NCI-H774 (cell line): Measurements from ENCODE around the gene CLRN2.
"Not testable (repeated sequence)": the region's sequence is repeated elsewhere in the genome, so short reads cannot be mapped to it uniquely, and the experiment has no call there.

ENCODE experiments used
- DNase-seq: peaks from one replicate; lab custom pipeline; 2025; lab: John Stamatoyannopoulos, UW

The CLRN2 gene

DNA sequence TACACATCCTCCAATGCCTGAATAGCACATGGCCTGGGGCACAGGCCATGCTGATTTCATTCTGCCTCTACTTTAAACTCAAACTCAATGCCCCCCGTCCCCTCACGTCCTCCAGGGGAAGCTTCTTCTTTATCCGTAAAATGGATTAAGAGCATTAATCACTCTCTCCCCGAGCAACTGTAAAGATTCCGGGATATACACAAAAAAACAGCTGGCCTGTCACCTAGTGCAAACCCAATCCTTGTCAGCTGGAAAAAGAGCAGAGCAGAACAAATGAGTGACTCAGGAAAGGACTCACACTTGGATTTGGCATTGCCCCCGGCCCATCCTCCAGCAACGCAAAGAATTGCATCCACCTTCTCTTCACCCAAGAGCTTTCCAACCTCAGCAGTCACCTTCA is 10.9 kb upstream of the CLRN2 start:
- no peak for DNase-seq

DNA sequence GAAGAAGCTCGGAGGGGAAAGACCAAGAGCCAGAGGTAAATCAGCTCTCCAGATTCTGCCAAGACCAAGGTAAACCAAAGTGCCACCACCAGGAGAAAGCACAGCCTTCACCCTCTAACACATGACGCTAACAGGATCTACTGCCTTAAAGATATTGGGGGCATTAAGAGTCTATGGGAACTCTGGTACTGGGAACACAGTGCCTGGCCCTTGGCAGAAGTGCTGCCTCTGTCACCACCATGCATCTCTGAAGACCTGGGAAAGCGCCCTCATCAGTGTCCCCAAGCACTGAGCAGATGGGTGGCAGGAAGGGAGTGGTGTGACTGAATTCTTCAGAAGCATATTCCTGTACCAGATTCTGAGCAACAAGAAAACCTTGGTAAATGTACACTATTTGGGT is 4.4 kb upstream of the CLRN2 start:
- no peak for DNase-seq

DNA sequence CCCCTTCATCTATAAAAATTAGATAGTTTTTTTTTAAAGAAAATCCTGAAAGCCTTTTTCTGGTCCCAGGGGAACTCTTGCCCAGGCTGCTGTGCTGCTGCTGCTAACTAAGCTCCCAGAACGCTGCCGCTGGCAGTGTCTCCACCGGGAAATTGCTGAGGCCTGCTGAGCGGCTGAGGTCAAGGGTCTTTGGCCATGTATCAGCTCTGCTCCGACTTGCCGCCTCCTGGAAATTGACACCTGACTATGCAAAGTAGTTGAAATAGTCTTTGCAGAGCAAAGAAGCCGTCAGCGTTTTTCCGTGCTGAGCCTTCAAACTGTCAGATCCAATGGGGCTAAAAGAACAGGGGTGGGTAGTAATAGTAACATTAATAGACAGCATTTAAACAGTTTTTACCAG is 3.9 kb upstream of the CLRN2 start:
- no peak for DNase-seq

DNA sequence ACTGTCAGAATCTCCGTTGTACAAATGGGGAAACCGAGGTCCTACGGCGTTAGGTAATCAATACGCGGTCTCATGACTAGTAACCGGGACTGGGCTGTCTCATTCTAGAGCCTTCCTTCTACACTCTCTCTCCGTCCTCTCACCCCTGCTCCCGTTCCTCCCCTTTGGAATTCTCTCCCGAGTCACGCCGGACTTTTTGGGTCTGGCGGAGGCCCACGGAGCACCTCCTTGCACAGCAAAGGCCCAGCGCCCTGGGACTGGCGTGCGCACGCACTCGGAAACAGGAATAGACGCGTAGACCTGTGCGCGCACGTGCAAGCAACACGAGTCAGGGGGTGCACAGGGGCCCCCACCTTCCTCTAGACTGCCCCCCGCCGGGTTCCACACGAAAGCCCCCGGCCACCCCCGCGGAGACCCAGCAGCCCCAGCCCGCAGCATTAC is 3.4 kb upstream of the CLRN2 start:
- DNase-seq = no peak

DNA sequence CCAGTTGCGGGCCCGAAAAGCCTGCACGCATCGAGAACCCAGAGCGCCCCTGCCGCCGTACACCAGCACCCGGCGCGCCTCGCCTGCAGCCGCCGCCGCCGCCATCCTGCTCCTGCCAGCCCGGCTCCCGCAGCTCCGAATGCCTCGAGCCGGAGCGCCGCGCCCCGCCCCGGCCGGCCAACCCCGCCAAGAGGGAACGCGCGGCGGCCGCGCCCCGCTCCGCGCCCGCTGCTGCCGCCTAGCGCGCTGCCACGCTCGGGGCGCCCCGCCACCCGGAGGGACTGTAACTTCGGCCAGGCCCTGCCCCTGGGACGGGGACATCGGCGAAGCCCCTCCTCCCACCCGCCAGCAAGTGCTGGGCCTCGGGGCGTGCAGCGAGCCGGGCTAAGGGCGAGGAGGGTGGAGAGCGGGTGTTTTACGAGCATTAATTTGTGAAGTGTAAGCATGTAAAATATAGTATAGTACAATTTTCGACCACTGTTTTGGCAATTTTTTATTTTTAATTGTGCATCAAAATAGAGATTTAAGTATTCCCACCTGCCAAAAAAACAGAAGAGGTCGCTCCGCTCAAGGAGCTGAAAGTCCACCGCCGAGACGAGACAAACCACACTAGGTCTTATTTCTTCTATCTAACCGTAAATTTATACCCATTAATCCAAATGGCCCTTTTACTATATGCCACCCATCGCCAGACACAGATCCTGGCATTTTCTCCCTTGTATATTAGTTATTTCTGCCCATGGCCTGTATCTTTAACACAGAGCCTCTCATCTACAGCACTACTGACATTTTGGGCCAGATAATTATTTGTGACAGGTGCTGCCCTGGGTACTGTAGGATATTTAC is 2.8 kb upstream of the CLRN2 start, which contains the start of gene QDPR:
Gene QDPR, minus strand, starts transcription at position 141 of the 846 bp plus-strand sequence. Its CDS starts 36 bp downstream, at position 105.
- peak; percentile 76 for DNase-seq

DNA sequence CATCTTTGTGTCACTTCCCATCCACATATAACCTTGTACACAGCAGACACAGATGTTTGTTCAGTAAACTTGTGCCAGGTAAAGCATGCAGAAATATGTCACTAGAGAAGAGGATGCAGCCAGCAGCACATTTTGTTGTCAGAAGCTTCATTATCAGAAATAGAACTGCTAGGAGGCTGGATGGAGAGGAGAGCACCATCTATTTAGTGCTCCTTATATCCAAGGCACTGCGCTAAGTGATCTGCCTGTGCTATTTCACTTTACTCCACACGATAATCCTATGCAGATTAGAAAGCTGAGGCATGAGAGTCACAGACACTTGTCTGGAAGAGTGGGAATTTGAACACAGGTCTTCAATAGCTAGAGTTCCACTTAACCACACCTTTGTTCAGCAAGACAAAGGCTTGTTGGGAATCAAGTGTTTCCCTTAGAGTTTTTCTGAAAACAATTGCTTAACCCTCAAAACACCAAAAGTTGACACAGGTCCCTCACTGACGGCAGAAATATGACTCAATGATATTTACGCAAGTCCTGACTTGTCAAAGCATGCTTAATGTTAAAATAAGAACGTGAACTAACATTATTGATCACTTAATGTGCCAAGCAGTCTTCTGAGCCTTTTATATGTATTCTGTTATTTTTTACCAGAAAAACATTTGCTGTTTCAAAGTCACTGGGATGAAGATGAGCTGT is 1.8 kb upstream of the CLRN2 start:
- no peak for DNase-seq

DNA sequence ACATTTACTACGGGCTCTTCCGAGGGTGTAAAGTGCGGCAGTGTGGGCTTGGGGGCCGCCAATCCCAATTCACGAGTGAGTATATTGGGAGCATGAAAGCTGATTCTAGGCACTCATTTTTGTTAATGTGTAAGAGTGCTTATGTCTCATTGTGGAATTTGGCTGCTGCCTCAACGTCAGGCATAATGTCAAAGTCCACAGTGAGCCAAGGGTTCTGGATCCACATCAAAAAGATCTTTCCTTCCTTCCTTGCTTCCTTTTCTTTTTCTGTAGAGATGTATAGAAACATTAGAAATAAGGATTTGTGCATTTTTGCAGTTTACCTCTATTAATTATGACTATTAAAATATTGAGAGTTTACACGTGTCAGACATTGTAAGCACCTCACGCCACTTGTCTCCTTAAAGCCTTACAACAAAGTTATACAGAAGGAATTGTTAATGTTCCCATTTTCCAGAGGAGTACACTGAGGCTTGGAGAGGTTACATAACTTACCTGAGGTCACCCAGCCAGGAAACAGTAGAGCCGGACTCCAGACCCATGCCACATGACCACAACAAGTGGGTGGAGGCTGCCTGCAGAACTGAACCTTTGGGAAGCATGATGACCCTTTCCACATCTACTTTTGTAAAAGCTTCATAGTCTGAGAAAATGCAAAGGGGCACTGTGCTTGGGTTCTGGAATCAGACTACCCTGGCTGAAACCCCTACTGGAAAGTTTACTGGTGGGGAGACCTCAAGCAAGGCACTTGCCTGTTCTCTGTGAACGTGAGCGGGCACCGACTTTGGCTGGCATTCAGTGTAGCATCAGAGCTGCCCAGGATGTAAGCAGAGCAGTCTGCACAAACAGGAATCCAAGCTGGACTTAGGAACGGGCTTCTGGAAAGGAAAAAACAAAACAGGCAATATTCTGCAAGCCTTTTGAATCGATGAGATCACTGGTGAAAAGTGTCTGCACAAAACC is 761 bp downstream of the CLRN2 start:
- no peak for DNase-seq

DNA sequence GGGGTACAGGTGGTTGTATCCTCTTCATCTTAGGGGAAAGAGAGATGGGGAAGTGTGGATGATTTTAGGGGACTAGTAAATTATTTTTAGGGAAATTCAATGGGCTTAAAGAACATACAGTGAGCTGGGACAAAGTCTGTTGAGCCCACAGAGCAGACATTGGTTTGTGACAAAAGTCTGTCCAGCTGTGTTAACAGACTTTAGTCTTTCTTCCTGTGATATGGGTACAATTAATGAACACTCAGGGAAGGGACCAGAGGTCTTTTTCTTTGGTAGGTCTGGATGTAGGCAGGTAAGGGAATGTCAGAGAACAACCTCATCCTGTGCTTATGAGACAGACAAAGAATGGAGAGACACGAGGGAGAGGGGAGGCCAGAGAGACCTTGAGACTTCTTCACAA is 2.0 kb downstream of the CLRN2 start:
- no peak for DNase-seq

DNA sequence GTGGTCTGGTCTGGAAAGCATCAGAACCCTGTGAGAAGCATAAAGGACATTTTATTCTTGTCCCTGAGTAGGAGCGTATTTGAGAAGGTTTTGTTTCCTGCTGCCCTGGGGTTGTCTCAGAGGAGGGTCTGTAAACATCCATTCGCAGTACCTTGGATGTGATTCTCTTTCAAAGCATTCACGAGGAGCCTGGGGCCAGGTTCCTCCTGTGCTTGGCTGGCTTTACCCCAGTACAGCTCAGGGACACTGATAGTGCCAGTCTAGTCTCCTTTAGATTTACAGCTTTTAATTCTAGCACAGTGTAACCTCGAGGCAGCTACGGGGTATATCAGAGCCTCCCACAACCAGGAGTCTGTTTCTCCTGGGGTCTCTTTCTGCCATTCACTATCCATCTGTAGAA is 2.7 kb downstream of the CLRN2 start:
- DNase-seq = no peak

DNA sequence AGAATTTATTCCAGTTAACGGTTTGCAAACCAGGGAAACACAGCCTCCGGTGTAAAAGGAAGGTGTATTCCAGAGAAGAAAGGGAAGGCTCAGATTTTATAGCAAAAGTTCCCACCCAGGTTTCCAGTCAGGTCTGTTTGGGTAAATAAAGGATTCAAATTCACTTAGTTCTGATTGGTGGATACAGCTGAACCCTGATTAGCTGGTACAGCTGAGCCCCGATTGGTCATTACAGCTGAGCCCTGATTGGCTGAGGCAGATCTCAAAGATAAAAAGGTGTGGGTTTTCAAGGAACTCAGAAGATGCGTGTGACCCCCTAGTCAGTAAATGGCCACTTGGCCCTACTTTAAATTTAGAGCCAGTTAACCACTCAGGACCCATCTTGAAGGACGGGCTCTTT is 6.6 kb downstream of the CLRN2 start:
- no peak for DNase-seq

DNA sequence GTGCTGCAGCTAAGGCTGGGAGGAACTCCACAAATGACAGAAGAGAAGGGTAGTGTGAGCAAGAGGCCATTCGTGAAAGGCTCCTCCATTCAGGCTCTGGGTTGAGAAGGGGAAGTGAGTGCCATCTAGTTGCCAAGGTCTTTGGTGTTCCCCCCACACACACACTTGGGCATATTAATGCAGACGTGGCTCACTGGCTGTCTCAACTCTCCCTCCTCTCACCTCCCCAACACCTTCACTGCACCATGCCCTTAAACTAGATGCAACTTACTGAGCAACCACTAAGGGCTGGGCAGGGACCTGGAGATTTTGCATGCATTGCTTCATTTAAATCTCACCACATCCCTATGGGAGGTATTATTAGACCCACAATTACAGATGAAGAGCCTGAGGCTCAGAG is 8.7 kb downstream of the CLRN2 start:
- no peak for DNase-seq

DNA sequence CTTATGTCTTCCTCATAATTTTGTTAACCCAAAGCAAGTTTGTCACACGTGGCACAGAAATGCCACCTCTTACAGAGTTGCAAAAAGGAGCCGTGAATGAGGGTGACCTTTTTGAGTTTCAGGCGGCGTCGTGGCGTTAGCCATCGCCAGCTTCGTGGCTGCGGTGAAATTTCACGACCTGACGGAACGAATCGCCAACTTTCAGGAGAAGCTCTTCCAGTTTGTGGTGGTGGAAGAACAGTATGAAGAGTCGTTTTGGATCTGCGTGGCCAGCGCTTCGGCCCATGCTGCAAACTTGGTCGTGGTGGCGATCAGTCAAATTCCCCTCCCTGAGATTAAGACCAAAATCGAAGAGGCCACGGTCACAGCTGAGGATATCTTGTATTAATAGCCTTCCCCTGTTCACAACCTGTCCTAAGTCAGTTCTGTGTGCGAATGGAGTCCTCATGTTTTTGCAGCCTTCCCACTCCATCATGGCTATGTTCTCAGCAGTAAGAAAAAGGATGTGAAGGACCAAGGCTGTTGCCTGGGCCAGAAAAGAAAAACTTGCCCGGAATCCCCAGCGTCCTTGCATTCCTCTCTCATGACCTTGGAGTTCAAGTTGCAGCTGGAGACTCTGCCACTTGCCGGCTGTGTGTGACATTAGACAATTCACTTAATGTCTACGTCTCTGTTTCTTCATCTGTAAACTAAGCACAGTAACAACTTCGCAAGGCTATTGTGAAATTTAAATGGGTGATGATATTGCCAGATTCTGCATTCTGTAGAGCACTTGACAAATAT is 11.9 kb downstream of the CLRN2 start:
- DNase-seq = no peak

DNA sequence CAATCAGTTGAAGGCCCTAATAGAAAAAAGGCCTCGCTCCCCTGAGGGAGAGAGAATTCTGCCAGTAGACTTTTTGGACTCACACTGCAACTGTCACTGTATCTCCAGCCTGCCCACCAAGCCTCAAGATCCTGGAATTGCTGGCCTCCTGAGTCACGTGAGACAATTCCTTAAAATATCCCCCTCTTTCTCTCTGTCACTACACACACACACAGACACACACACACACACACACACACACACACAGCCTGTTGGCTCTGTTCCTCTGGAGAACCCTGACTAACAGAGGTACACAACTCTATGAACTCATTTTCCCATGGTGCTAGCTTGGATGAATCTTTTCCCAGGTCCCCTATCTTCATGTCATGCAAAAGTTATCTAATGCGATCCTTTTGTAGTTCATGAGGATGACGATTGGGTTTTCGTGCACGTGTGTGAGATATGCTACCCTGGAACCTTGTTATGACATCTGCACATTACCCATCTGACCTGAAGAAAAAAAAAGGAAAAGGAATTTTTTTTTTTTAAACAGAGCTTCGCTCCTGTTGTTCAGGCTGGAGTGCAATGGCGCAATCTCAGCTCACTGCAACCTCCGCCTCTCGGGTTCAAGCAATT is 13.7 kb downstream of the CLRN2 start:
- DNase-seq = no peak

DNA sequence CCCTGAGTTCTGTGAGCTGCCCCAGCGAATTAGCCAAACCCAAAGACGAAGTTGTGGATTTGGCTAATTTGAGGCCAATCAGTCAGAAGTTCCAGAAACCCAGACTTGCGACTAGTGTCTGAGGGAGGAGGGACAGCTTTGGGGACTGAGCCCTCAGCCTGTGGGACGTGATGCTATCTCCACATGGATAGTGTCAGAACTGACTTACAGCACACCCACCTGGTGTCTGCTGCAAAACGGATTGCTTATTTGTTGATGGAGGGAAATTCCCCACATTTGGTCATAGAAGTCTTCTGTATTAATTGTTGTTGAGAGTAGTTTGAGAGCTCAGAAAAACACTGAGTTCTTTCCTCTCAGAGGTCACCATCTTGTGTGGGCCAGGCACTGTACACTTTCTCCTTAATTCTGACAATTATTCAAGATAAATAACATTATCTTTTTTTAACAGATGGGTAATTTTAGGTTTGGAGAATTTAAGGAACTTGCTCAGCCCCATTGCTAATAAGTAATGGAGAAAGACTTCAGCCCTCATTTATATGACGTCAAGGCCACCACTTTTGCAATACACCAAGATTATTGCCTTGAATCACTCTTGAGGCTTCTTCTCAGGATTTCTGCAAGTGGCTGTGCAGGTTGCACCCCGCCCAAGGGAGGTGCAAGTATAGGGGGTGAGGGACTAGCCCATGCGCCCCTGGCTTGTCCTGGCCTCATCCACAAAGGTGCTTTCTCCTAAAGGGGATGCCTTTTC is 16.7 kb downstream of the CLRN2 start:
- DNase-seq = no peak

DNA sequence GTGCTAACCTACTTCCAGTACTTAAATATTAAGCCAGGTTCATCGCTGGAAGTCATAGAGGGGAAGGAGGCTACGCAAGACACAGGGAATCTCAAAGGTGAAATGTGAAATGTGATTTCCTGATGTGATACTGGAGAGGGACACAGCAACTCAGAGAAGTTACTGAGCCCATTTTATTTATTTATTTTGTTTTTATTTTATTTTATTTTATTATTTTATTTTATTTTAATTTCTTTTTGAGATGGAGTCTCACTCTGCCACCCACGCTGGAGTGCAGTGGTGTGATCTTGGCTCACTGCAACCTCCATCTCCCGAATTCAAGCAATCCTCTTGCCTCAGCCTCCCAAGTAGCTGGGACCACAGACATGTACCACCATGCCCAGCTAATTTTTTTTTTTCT is 19.7 kb downstream of the CLRN2 start:
- DNase-seq = no peak

DNA sequence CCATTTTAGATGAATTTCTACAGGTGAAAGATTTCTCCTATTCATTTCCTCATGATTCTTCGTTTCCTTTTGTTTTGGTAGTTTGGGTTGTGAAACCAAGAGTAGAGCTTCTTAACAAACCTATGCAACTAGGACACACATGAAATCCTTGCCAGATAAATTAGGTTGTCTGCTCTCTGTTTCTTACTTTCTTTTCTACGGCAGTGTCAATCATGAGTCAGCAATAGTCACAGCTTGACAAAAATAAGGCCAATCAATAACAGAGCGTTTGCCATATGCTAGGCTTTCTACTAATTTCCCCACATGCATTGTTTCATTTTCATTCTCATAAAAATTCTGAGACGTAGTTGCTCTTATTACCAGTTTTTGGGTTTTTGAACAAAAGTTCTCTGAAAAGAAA is 20.3 kb downstream of the CLRN2 start:
- DNase-seq = no peak

DNA sequence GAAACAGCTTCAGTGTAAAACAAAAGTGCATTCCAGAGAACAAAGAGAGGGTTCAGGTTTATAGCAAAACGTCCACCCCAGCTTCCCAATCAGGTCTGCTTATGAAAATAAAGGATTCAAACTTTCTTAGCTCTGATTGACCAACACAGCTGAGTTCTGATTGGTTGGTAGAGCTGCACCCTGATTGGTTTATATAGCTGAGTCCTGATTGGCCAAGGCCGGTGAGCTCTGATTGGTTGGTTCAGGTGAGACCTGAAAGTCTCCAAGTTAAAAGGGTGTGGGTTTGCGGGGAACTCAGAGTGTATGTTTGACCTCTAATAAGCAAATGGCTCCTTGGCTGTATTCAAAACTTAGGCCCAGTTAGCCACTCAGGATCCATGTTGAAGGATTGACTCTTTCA is 20.9 kb downstream of the CLRN2 start:
- DNase-seq = no peak

DNA sequence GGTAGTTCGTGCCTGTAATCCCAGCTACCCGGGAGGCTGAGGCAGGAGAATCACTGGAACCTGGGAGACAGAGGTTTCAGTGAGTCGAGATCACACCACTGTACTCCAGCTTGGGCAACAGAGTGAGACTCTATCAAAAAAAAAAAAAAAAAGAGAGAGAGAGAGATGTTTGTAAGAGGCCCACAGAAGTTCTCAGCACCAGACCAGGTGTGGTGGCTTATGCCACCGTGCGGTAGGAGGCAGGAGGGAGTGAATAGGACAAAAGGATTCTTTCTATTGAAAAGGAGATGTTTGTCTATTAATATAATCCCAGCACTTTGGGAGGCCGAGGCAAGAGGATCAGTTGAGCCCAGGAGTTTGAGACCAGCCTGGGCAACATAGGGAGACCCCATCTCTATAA is 22.1 kb downstream of the CLRN2 start:
- DNase-seq = not testable (repeated sequence)

DNA sequence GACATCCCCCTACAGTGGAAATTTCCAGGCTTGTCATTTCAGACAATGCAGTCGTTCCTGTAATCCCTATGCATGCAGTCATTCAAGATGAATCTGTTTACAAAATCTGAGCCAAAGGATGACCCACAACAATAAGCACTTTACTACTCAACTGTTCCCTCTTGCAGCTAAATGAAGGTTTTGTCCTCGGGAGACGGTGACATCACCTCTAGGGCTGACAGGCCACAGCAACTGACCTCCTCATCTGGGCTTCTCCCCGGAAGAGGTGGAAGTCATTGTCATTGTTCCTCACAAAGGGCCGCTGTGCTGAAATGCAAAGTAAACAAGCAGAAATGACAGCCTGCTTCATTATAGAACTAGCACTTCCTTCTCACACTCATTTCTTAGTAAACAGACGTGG is 29.2 kb downstream of the CLRN2 start:
- DNase-seq = peak; percentile 84

DNA sequence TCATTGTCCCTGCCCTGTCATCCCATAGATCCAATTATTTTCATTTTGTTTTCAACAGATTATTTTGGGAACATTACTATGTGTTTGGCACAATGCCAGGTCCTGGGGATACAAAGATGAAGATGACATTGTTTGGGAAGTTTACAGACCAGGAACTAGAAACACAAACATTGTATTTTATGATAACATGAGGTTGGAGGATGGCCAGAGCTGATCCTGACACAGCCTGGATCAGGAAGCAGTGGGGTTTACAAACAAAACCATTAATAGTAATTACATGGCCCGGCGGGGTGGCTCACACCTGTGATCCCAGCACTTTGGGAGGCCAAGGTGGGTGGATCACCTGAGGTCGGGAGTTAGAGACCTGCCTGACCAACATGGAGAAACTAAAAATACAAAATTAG is 29.9 kb downstream of the CLRN2 start:
- DNase-seq = peak; percentile 74
